Uterus (tissue), 4 donors: ENCODE results near the gene NEK9. TPM values are rescaled to one million over a fixed set of nuclear protein-coding genes. Genes with fewer than 3 reads are reported as not detected.

ENCODE experiments used
- DNase-seq, 2 donors: peaks; one replicate each; pipeline ENCODE4 v3.0.0-alpha.2; 2019 to 2020
- H3K27ac ChIP-seq, 2 donors: fragments of 200-600 bp; sonication (generic); 1 replicate in 1 of 2; 2 replicates in 1 of 2; pipeline ENCODE4 v1.5.1; 2016 to 2018
- H3K27me3 ChIP-seq, 2 donors: fragments of 200-600 bp; sonication (generic); one replicate each; pipeline ENCODE4 v1.5.1; 2018 to 2019; ENCODE audit warnings: control low read depth in 1 of 2
- H3K36me3 ChIP-seq, 2 donors: fragments of 200-600 bp; sonication (generic); one replicate each; pipeline ENCODE4 v1.5.1; 2019; ENCODE audit warnings: control low read depth in 1 of 2
- H3K4me1 ChIP-seq, 2 donors: fragments of 200-600 bp; sonication (generic); one replicate each; pipeline ENCODE4 v1.5.1; 2018 to 2019; ENCODE audit warnings: control low read depth in 1 of 2
- H3K4me3 ChIP-seq, 2 donors: fragments of 200-600 bp; sonication (generic); 1 replicate in 1 of 2; 2 replicates in 1 of 2; pipeline ENCODE4 v1.5.1; 2018 to 2019; ENCODE audit warnings: mild to moderate bottlenecking in 1 of 2
- H3K9me3 ChIP-seq, 2 donors: fragments of 200-600 bp; sonication (generic); one replicate each; pipeline ENCODE4 v1.5.1; 2019; ENCODE audit warnings: control low read depth in 1 of 2
- CTCF ChIP-seq, 4 experiments: fragments of 200-600 bp in 2 of 4; fragments of 450-650 bp in 2 of 4; sonication (generic) in 2 of 4; IDR thresholded peaks; one replicate each; pipeline ENCODE4 v1.5.1; 2016 to 2019; ENCODE audit warnings: antibody characterized with exemption in 4 of 4, mild to moderate bottlenecking in 2 of 4, moderate library complexity in 1 of 4
- POLR2A ChIP-seq, 2 donors: fragments of 450-650 bp; IDR thresholded peaks; one replicate each; pipeline ENCODE4 v1.6.1; 2016; ENCODE audit warnings: antibody characterized with exemption in 2 of 2, mild to moderate bottlenecking in 1 of 2, moderate library complexity in 1 of 2
- intact Hi-C: fragments of 100-400 bp; cut with DNase I; formaldehyde crosslinking; loops from one replicate; pipeline ENCODE4 v1.15.1; 2023; ENCODE audit warnings: low total_unique reads
- total RNA-seq, 4 donors: library from RNA; depleted of rRNA in 3 of 4; stranded (reverse); fragments of >200 nt in 3 of 4; gene quantifications; one replicate each; pipeline versions ENCODE4 v1.1.0 to v1.2.4, GENCODE V29; 2014 to 2023
- donor health status: DM: yes; HTN: yes; CAD: no.

NEK9 gene
- total RNA-seq: 100 to 1,000 TPM in 1 of 4 donors, 10 to 100 TPM in 3; 51.2 to 115 (median 71.4) TPM

- Histone ChIP-seq H3K4me3 (peak within 1 kb of the TSS; percentile 74 to 85), H3K36me3 (no peaks in the 10 kb centered on the region), H3K9me3 (no peaks in the 10 kb centered on the region), H3K27me3 (no peaks in the 10 kb centered on the region), H3K27ac (peak within 1 kb of the TSS; percentile 93 to 94), H3K4me1 (peaks cover 0 to 4% of the 10 kb centered on the region in 2 donors)
- TF ChIP-seq CTCF (IDR thresholded peaks at IDR 0.05): no peak
- TF ChIP-seq POLR2A (IDR thresholded peaks at IDR 0.05): peak; percentile 40 to 79
- peak; percentile 90 for DNase-seq
- intact Hi-C loops: no loop called here
Measured at GRCh38 chr14:75126679-75127473, at the start of gene NEK9. Gene NEK9 (minus strand): TSS chr14:75127048. CDS start chr14:75126921, 127 bp downstream.

GRCh38 chr14:75176142-75176820 is 49.4 kb upstream of the NEK9 start, which contains the start of gene TMED10:
Gene TMED10 (minus strand): TSS chr14:75176612. CDS start chr14:75176579, 33 bp downstream.
- Histone ChIP-seq H3K4me3 (peak within 1 kb of the TSS; percentile 90 to 97), H3K9me3 (no peaks in the 10 kb centered on the region), H3K27ac (peak within 1 kb of the TSS; percentile 91 to 97), H3K36me3 (no peaks in the 10 kb centered on the region), H3K4me1 (no peaks in the 10 kb centered on the region), H3K27me3 (no peaks in the 10 kb centered on the region)
- DNase-seq: peak; percentile 87 to 89
- intact Hi-C loops: no loop called here
- peak in 1 of 4 experiments; percentile 10 for TF ChIP-seq CTCF (IDR thresholded peaks at IDR 0.05)
- peak; percentile 24 to 74 for TF ChIP-seq POLR2A (IDR thresholded peaks at IDR 0.05)

DNA sequence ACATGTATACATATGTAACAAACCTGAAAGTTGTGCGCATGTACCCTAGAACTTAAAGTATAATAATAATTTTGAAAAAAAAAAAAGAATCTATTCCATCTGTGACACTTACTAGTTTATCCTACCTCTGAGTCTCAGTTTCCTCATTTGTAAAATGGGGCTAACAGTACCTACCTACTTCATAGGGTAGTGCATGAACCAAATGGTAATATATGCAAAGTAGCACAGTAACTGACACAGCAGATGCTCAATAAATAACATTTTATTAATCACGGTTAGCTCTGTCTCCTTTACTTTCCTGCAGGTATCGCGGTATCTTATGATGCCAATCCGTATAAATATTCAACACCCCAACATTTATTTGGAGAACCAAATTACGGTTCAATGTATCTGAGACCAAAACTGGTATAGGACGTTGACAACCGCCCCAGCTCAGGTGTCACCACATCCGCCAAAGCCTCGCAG is 48.9 kb upstream of the NEK9 start:
- Histone ChIP-seq H3K4me3 (peak overlapping the region; percentile 90 to 97), H3K36me3 (no peaks in the 10 kb centered on the region), H3K27me3 (no peaks in the 10 kb centered on the region), H3K9me3 (no peaks in the 10 kb centered on the region), H3K27ac (peak overlapping the region; percentile 91 to 97), H3K4me1 (no peaks in the 10 kb centered on the region)
- DNase-seq: no peak
- TF ChIP-seq CTCF (IDR thresholded peaks at IDR 0.05) (no peak), POLR2A (IDR thresholded peaks at IDR 0.05) (no peak)
- intact Hi-C loops: no loop called here

- Histone ChIP-seq H3K27me3 (no peaks in the 10 kb centered on the region), H3K4me3 (no peak overlapping the region), H3K9me3 (no peaks in the 10 kb centered on the region), H3K27ac (no peak overlapping the region), H3K36me3 (no peaks in the 10 kb centered on the region), H3K4me1 (no peaks in the 10 kb centered on the region)
- DNase-seq: no peak
- intact Hi-C loops: no loop called here
- no peak for TF ChIP-seq POLR2A (IDR thresholded peaks at IDR 0.05)
- no peak for TF ChIP-seq CTCF (IDR thresholded peaks at IDR 0.05)
Measured at GRCh38 chr14:75174066-75174465, 47.2 kb upstream of the NEK9 start.

GRCh38 chr14:75170772-75171171 is 43.9 kb upstream of the NEK9 start:
- H3K36me3 ChIP-seq: no peaks in the 10 kb centered on the region
- no peak overlapping the region for H3K4me3 ChIP-seq
- peaks cover 0 to 3% of the 10 kb centered on the region in 2 donors for H3K4me1 ChIP-seq
- H3K27me3 ChIP-seq: no peaks in the 10 kb centered on the region
- no peaks in the 10 kb centered on the region for H3K9me3 ChIP-seq
- TF ChIP-seq CTCF (IDR thresholded peaks at IDR 0.05): no peak
- TF ChIP-seq POLR2A (IDR thresholded peaks at IDR 0.05): no peak
- intact Hi-C loops: no loop called here
- H3K27ac ChIP-seq: no peak overlapping the region
- DNase-seq: no peak
